PC-3 (cell line): ENCODE results near the gene ESR1. TPM values are rescaled to one million over a fixed set of nuclear protein-coding genes. Genes with fewer than 3 reads are reported as not detected.

ENCODE experiments used
- ATAC-seq: fragments of 200-7000 bp; cut with Tn5 transposase; 2 replicates; pipeline ENCODE4 v1.9.1; 2020; ENCODE audit warnings: mild to moderate bottlenecking, moderate library complexity
- BruUV-seq: library from RNA; stranded (reverse); fragments of 400-500 nt; replicated peaks from 2 replicates; lab custom pipeline; 2021; lab: Mats Ljungman, UMichigan
- CTCF ChIA-PET: fragments of 300-600 bp; sonication (Branson Sonifier 250); formaldehyde crosslinking; loops from one replicate; lab custom pipeline; 2022; ENCODE audit warnings: antibody characterized with exemption; lab: Charles Lee
- POLR2A ChIA-PET: fragments of 300-600 bp; sonication (Branson Sonifier 250); formaldehyde crosslinking; loops from one replicate; lab custom pipeline; 2022; ENCODE audit warnings: antibody characterized with exemption; ENCODE audit not compliant: unreplicated experiment; lab: Charles Lee
- DNase-seq: peaks from one replicate; pipeline ENCODE4 v3.0.0-alpha.2; 2015
- H2AFZ ChIP-seq: fragments of 300-600 bp; sonication (generic); 2 replicates; pipeline ENCODE4 v1.6.0; 2016; ENCODE audit warnings: antibody characterized with exemption, low read length
- H3F3A ChIP-seq: fragments of 300-600 bp; sonication (generic); one replicate; pipeline ENCODE4 v1.6.0; 2017; ENCODE audit warnings: antibody characterized with exemption, low read length, control low read depth, mild to moderate bottlenecking; ENCODE audit not compliant: unreplicated experiment
- H3K27ac ChIP-seq: fragments of 300-600 bp; sonication (generic); 2 replicates; pipeline ENCODE4 v1.5.1; 2016; ENCODE audit warnings: mild to moderate bottlenecking, low read length
- H3K27me3 ChIP-seq: fragments of 300-600 bp; sonication (generic); 2 replicates; pipeline ENCODE4 v1.6.1; 2016; ENCODE audit warnings: low read length, mixed read lengths
- H3K36me3 ChIP-seq: fragments of 300-600 bp; sonication (generic); 2 replicates; pipeline ENCODE4 v1.6.1; 2016; ENCODE audit warnings: low read depth, mixed run types, low read length, mixed read lengths
- H3K4me1 ChIP-seq: fragments of 300-600 bp; sonication (generic); 2 replicates; pipeline ENCODE4 v1.5.1; 2016; ENCODE audit warnings: low read length; ENCODE audit not compliant: insufficient read depth
- H3K4me2 ChIP-seq: fragments of 300-600 bp; sonication (generic); 2 replicates; pipeline ENCODE4 v1.6.0; 2016; ENCODE audit warnings: low read length
- H3K4me3 ChIP-seq: fragments of 300-600 bp; sonication (generic); 2 replicates; pipeline ENCODE4 v1.5.1; 2016; ENCODE audit warnings: mild to moderate bottlenecking, low read length, mixed read lengths
- H3K79me2 ChIP-seq: fragments of 300-600 bp; sonication (generic); 2 replicates; pipeline ENCODE4 v1.6.1; 2017; ENCODE audit warnings: low read length, mixed read lengths
- H3K9ac ChIP-seq: fragments of 300-600 bp; sonication (generic); 2 replicates; pipeline ENCODE4 v1.6.0; 2016; ENCODE audit warnings: mild to moderate bottlenecking, low read length
- H3K9me2 ChIP-seq: fragments of 300-600 bp; sonication (generic); replicated peaks from 2 replicates; pipeline ENCODE4 v1.6.1; 2016; ENCODE audit warnings: mixed run types, low read length, mixed read lengths
- H3K9me3 ChIP-seq: fragments of 300-600 bp; sonication (generic); 2 replicates; pipeline ENCODE4 v1.6.1; 2016; ENCODE audit warnings: low read length, mixed read lengths
- H4K20me1 ChIP-seq: fragments of 300-600 bp; sonication (generic); 2 replicates; pipeline ENCODE4 v1.6.1; 2016; ENCODE audit warnings: low read length, mixed read lengths
- CTCF ChIP-seq: fragments of 300-600 bp; sonication (generic); conservative IDR thresholded peaks from 2 replicates; pipeline ENCODE4 v1.5.1; 2017; ENCODE audit warnings: antibody characterized with exemption, low read depth, mild to moderate bottlenecking, low read length
- EZH2 ChIP-seq: fragments of 300-600 bp; sonication (generic); IDR thresholded peaks from one replicate; pipeline ENCODE4 v1.6.1; 2017; ENCODE audit warnings: antibody characterized with exemption, mild to moderate bottlenecking, low read length; ENCODE audit not compliant: unreplicated experiment
- EZH2phosphoT487 ChIP-seq: fragments of 300-600 bp; sonication (generic); IDR thresholded peaks from 2 replicates; pipeline ENCODE4 v1.6.1; 2018; ENCODE audit warnings: mild to moderate bottlenecking, antibody characterized with exemption, low read length, borderline replicate concordance
- intact Hi-C: fragments of 100-400 bp; cut with micrococcal nuclease; formaldehyde crosslinking; loops from 2 replicates; pipeline ENCODE4 v1.9.0; 2023
- total RNA-seq: library from RNA; depleted of rRNA; stranded (reverse); fragments of >200 nt; gene quantifications from 2 replicates; pipeline ENCODE4 v1.2.3, GENCODE V29; 2014

The ESR1 gene
- total RNA-seq, 1 experiment from 2014 or later: 5.9 TPM

GRCh38 chr6:151837223-151837622 is 29.7 kb downstream of the ESR1 start:
- ChIA-PET CTCF (no interaction called here), POLR2A (no interaction called here)
- no TSS peak for BruUV-seq
- Histone ChIP-seq H3K36me3 (no peaks in the 10 kb centered on the region), H4K20me1 (no peaks in the 10 kb centered on the region), H3K4me3 (no peak overlapping the region), H3K9me2 (no peaks in the 10 kb centered on the region), H2AFZ (no peak overlapping the region), H3K9me3 (no peaks in the 10 kb centered on the region), H3K9ac (no peak overlapping the region), H3F3A (no peaks in the 10 kb centered on the region), H3K27me3 (no peaks in the 10 kb centered on the region), H3K27ac (no peak overlapping the region), H3K4me1 (no peaks in the 10 kb centered on the region), H3K4me2 (no peak overlapping the region), H3K79me2 (no peaks in the 10 kb centered on the region)
- ATAC-seq (no peak), DNase-seq (no peak)
- intact Hi-C loops: no loop called here
- TF ChIP-seq EZH2 (no peak), EZH2phosphoT487 (no peak), CTCF (no peak)

DNA sequence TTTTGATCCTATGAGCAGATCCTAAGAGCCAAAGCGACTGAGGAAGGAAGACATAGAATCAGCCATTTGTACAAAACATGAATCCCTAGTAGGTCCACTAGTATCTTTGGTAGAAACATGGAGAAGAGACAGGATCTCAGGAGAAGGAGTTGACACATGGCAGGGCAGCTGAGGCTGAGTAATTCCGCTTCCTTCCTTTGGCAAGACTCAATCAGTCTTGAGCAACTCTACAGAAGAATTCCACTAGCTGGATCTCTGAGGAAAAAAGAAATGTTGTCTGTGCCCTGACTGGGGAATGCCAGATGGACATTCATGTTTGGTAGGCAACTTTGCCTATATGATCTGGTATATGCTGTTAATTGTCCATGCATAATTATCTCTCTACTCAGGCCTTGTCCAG is 35.3 kb downstream of the ESR1 start:
- no peak for ATAC-seq
- H3K4me3 ChIP-seq: no peak overlapping the region
- no peaks in the 10 kb centered on the region for H3K27me3 ChIP-seq
- intact Hi-C loops: no loop called here
- H3K9ac ChIP-seq: no peak overlapping the region
- no peaks in the 10 kb centered on the region for H4K20me1 ChIP-seq
- ChIA-PET CTCF (no interaction called here), POLR2A (no interaction called here)
- H3K4me2 ChIP-seq: no peak overlapping the region
- no peak overlapping the region for H3K27ac ChIP-seq
- H3F3A ChIP-seq: no peaks in the 10 kb centered on the region
- no peaks in the 10 kb centered on the region for H3K79me2 ChIP-seq
- no TSS peak for BruUV-seq
- no peaks in the 10 kb centered on the region for H3K36me3 ChIP-seq
- H3K9me2 ChIP-seq: no peaks in the 10 kb centered on the region
- TF ChIP-seq EZH2 (no peak), EZH2phosphoT487 (no peak), CTCF (no peak)
- no peaks in the 10 kb centered on the region for H3K4me1 ChIP-seq
- no peaks in the 10 kb centered on the region for H3K9me3 ChIP-seq
- DNase-seq: no peak
- no peak overlapping the region for H2AFZ ChIP-seq

- H3K9ac ChIP-seq: no peak overlapping the region
- no peak overlapping the region for H3K27ac ChIP-seq
- no peaks in the 10 kb centered on the region for H3K9me3 ChIP-seq
- H3K36me3 ChIP-seq: no peaks in the 10 kb centered on the region
- H3K9me2 ChIP-seq: no peaks in the 10 kb centered on the region
- no peak overlapping the region for H3K4me2 ChIP-seq
- ATAC-seq: no peak
- CTCF ChIA-PET: no interaction called here
- no peak for TF ChIP-seq EZH2phosphoT487
- no peak for TF ChIP-seq CTCF
- no peak for TF ChIP-seq EZH2
- no peaks in the 10 kb centered on the region for H4K20me1 ChIP-seq
- no peak overlapping the region for H3K4me3 ChIP-seq
- BruUV-seq: no TSS peak
- no peaks in the 10 kb centered on the region for H3K79me2 ChIP-seq
- H3K4me1 ChIP-seq: no peaks in the 10 kb centered on the region
- intact Hi-C loops: no loop called here
- no peak overlapping the region for H2AFZ ChIP-seq
- DNase-seq: peak; percentile 60
- no peaks in the 10 kb centered on the region for H3F3A ChIP-seq
- POLR2A ChIA-PET: interaction anchor here (0.6 kb wide), 1 partner anchor 129 kb away, joined by 8 read pairs; no protein-coding TSS in a partner anchor
- no peaks in the 10 kb centered on the region for H3K27me3 ChIP-seq
Measured at GRCh38 chr6:151847064-151847463, 39.6 kb downstream of the ESR1 start.
